HG02840 (cell line): ENCODE measurements around the gene EVI2B.
"Not testable (repeated sequence)": the region's sequence is repeated elsewhere in the genome, so short reads cannot be mapped to it uniquely, and the experiment has no call there.

Experiments used
- ATAC-seq: cut with Tn5 transposase; IDR thresholded peaks from one replicate; pipeline ENCODE4 v1.9.1; 2021; ENCODE audit warnings: mild to moderate bottlenecking, moderate library complexity, moderate number of reproducible peaks; ENCODE audit not compliant: unreplicated experiment, low FRiP score

Gene EVI2B

GRCh38 chr17:31311526-31311925, 2.3 kb downstream of the EVI2B start:
- ATAC-seq: no peak

GRCh38 chr17:31310886-31311285, 3.0 kb downstream of the EVI2B start:
- no peak for ATAC-seq

DNA sequence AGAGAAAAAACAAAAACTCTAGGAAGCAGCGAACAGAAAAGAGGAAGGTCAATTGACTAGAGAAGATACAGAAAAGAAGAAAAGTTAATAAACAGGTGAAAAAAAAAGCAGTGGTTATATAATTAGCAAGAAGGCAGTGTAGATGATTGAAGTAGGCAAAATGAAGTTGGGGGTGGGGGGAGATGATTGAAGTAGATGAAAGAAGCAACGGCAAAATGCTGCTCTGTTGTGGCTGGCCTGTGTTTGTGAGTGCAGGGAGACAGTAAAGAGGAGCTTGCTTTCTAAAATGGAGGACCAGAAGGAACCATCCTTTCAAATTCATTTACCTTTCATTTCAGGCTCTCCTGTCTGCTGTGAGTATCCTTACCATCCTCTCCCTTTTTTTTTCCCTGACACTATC, 3.6 kb downstream of the EVI2B start:
- no peak for ATAC-seq

DNA sequence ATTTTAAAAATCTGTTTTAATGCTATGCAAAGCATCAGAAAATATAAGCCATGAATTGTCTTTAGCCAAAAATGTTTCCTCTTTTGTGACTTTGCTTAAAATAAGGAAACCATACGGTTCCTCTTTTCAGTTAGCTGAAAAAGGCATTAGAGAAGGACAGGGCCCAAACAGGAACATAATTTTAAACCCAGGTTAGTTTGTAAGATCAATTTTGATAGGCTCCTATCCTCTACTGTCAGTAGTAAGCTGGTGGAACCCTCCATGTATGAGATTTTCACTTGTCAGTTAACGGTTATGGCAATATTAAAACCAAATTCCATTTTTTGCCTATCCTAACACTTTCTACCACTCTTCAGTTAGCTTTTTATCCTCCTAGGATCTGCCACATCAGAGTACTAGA, 4.3 kb downstream of the EVI2B start:
- ATAC-seq: no peak

- ATAC-seq: no peak
These were observed 5.2 kb downstream of the EVI2B start for GRCh38 chr17:31308372-31309334.

DNA sequence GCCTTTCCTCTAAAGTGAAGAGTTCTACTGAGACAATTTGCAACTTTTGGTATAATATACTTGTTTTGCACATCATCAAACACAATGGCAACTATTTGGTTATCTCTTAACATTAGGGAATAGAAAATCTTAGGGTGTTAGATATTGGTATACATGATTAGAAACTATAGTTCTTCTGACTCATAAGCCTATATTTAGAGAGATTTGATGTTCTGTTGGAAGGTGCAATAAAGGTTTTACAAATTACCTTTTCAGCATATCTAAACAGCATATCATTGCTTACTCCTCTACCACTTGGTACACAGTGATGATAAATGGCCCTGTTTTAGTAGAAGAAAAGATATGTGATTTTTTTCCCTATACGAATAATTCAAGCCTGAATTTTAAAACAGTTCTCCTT, 6.2 kb downstream of the EVI2B start:
- ATAC-seq: no peak

DNA sequence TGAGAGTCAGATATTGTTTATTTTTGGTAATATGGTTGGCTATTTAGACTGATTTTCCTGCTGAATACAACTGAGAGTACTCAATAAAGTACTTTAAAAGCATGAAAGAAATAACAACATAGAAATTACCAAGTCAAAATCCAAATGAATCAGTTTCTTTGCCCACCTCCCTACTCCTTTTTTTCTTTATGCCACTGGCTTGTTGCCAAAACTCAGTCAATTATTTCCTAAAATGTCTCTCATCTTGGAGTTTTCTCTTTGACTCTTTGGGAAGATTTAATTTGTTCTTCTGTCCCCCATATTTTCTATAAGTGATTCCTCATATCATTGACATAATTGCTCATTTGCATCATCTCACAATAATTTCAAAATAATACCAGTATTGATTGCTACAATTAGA, 14.2 kb downstream of the EVI2B start:
- ATAC-seq: no peak

DNA sequence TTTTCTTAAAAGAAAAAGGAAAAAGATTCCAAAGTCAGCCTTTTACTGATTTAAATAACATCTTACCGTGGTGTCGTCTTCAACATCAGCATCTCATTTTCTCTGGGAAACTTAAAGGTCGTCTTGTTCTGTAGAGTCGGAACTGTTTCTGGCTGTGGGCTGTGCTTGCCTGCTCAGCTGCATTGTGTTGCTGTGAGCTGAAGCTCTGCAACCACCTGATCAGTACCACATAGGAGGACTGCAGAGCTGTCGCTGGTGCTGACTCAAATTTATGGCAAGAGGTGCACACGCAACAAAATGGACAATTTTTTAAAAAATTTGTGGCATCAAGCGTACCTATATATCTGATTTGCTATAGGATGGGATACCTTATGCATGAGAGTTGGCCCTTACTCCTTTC, 16.8 kb downstream of the EVI2B start, which contains the start of gene OMG:
Gene OMG, minus strand, starts transcription at position 150 of the 400 bp plus-strand sequence. CDS start 908 bp downstream, outside the sequence.
- no peak for ATAC-seq

DNA sequence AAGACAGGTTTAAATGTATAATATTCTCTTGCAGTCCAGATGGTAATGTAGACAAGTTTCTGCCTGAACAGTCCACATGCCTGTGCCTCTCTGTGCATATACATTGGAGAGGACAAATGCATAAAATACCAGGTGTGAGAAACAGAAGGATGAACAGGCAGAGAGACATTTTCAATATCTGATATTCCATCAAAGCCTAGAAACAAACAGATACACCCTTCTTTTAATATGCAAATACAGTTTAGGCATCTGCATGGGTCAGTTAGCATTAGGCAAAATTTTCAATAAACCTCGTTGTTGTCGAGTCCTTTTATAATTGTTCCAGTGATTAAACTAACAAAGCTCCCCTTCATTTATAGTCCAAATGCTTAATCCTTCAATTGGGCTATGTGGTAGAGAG, 17.7 kb downstream of the EVI2B start:
- ATAC-seq: no peak

- no peak for ATAC-seq
These were observed 18.4 kb downstream of the EVI2B start for GRCh38 chr17:31295489-31295871.

DNA sequence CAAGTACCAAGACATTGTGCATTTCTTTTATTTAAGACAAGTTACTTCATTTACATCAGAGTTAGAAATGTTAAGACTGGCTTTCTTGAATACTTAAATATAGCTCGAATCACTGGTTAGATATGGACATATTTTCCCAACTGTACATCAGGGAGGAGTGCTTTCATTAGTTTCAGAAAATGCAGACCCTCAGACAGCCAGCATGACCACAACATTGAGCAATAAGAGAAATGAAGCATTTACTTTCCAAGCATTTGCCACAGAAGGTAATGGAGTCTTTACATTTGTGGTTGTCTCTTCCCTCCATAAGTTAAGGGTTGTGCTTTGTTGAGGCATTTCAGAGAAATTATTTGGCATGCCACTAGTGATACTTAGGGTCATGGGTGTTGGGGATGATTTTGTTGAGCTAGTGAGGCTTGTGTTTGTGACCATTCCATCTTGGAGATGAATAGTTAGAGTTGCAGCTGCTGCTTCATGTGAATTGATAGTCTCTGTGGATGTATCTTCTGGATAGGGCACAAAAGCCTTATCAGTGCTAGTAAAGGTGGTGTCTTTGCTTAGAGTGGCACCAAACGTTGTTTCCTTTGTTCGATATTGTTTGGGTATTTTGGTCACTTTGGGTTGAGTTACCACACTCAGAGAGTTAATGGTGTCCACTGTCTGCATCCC, 18.9 kb downstream of the EVI2B start:
- ATAC-seq: no peak

DNA sequence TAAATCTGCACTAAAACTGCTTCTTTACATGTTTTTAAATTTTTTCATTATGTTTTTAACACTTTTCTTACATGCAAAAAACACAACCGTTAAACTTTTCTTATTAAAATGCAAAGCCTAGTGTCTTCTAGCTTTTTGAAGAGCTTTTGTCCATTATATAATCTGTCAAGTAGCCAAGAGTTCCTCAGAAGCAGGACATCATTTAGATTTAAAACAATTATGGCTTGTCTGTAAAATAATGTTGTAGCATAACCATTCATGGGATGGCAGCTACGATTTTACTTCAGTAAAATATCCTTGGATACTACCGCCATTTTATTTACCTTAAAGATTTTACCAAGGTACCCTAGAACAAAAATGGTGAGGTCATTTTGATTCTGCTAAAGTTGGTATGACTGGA, 19.6 kb downstream of the EVI2B start:
- ATAC-seq: no peak

- no peak for ATAC-seq
These were observed 20.3 kb downstream of the EVI2B start for GRCh38 chr17:31293581-31293980.

GRCh38 chr17:31291820-31292219, 22.0 kb downstream of the EVI2B start:
- no peak for ATAC-seq

DNA sequence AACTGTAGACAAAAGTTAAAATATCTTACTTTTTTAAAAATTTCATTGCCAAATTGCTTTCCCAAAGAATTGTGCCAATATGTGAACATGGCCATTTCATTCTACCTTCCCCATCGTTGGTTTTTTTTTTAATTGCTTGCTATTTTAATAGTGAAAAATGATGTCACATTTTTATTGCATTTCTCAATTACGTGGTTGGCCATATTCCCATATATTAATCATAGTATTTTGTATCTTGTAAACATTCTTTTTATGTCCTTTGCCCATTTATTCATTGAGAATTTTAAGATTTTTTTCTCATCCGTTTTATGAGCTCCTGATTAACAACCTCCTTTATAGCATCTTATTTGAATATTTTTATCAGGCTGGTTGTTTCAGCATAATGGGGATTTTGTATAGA, 24.1 kb downstream of the EVI2B start:
- no peak for ATAC-seq

DNA sequence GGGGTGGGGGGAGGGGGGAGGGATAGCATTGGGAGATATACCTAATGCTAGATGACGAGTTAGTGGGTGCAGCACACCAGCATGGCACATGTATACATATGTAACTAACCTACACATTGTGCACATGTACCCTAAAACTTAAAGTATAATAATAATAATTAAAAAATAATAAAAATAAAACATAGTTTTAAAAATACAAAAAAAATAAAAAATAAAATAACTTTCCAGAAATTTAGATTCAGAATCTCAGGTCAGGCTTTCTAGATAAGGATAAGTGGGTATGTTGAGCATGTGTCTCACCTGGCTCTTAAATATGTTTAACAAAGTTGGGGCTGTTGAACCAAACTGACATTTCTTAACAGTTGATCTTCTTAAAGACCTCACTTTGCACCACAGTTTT, 25.9 kb downstream of the EVI2B start:
- ATAC-seq: not testable (repeated sequence)

DNA sequence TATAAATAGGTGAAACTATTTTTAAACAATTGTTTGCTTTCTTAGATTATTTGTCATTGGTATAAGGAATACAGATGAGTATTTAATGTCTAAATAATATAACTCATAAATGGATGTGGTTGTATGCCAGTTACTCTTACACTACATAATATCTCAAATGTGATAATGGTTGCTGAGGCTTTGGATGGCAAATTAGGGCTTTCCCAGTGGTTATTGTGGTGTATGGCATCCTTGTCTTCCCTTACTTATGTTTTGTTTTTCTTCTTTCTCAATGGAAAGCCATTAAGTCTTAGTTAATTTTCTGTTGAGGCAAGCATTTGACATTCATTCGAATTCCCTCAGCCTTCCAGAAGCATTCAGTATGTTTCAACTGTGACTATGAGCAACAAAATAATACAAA, 27.3 kb downstream of the EVI2B start:
- ATAC-seq: no peak

- no peak for ATAC-seq
These were observed 30.0 kb downstream of the EVI2B start for GRCh38 chr17:31283841-31284240.

GRCh38 chr17:31281061-31281460, 32.8 kb downstream of the EVI2B start:
- no peak for ATAC-seq

GRCh38 chr17:31279401-31279800, 34.5 kb downstream of the EVI2B start:
- no peak for ATAC-seq

DNA sequence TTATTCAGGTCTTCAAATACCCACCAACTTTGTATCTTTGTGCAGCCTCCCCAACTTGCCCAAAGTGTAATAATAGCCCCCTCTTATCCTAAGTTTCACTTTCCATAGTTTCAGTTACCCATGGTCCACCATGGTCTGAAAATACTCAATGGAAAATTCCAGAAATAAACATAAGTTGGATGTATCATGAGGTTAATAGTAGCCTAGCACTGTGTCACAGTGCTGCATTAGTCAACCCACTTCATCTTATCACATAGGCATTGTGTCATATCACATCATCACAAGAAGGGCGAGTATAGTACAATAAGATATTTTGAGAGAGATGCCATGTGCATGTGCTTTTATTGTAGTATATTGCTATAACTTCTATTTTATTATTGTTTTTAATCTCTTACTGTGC, 38.7 kb downstream of the EVI2B start:
- no peak for ATAC-seq

DNA sequence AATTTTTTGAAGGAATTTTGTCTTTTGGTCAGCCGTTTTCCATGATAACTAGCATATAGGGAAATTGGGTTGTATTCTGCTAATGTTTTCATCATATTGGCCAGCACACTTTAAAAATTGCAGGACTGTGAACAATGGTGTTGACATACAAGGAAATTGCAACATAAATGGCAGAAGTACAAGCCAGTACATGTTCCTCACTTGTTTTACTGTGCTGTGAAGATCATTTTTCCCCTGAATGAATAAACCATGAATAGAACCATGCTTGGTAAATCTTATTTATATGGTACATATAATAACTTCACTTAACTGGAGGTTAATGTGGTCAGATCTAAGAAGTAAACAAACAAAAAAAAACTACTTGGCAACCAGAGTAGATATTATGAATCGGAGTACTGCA, 39.6 kb downstream of the EVI2B start:
- ATAC-seq: no peak
